ENCODE data around the gene CKB.

GRCh38 chr14:103512701-103513611 lies 9.7 kb downstream of the CKB start:
- TF ChIP-seq REST (IDR thresholded peaks at IDR 0.05; ENCODE audit: insufficient read depth in 1 of 2, low read depth in 2 of 2, low read length in 2 of 2) (no peak), POLR2AphosphoS5 (IDR thresholded peaks at IDR 0.05; ENCODE audit: low read depth, low read length) (no peak), SIN3A (IDR thresholded peaks at IDR 0.05; ENCODE audit: borderline replicate concordance, insufficient read depth, low read length) (no peak)
